GM23338 (cell line): ENCODE data around the gene ZNF837. TPM values are rescaled to one million over a fixed set of nuclear protein-coding genes. Genes with fewer than 3 reads are reported as not detected.

Experiments
- ATAC-seq: fragments of 200-7000 bp; cut with Tn5 transposase; 3 replicates; pipeline ENCODE4 v1.9.1; 2020
- DNase-seq: peaks from one replicate; pipeline ENCODE4 v3.0.0-alpha.2; 2015; ENCODE audit warnings: low spot score
- H2AFZ ChIP-seq: fragments of 200-600 bp; sonication (generic); 2 replicates; pipeline ENCODE4 v1.8.0; 2016; ENCODE audit warnings: antibody characterized with exemption, mild to moderate bottlenecking, moderate library complexity
- H3F3A ChIP-seq: fragments of 200-600 bp; sonication (generic); replicated peaks from 2 replicates; pipeline ENCODE4 v1.8.0; 2017; ENCODE audit warnings: antibody characterized with exemption, mixed run types, low read depth
- H3K27ac ChIP-seq: fragments of 200-600 bp; sonication (generic); 2 replicates; pipeline ENCODE4 v1.6.1; 2016; ENCODE audit warnings: low read depth
- H3K27me3 ChIP-seq: fragments of 200-600 bp; sonication (generic); 2 replicates; pipeline ENCODE4 v1.8.0; 2016; ENCODE audit warnings: mild to moderate bottlenecking, mixed run types, moderate library complexity; ENCODE audit not compliant: insufficient read depth
- H3K36me3 ChIP-seq: fragments of 200-600 bp; sonication (generic); 2 replicates; pipeline ENCODE4 v1.8.0; 2016; ENCODE audit warnings: mild to moderate bottlenecking; ENCODE audit not compliant: insufficient read depth
- H3K4me1 ChIP-seq: fragments of 200-600 bp; sonication (generic); 2 replicates; pipeline ENCODE4 v1.8.0; 2016; ENCODE audit warnings: mild to moderate bottlenecking, moderate library complexity; ENCODE audit not compliant: insufficient read depth
- H3K4me2 ChIP-seq: fragments of 200-600 bp; sonication (generic); 2 replicates; pipeline ENCODE4 v1.7.1; 2017; ENCODE audit warnings: mixed run types
- H3K4me3 ChIP-seq: fragments of 200-600 bp; sonication (generic); 2 replicates; pipeline ENCODE4 v1.6.1; 2016; ENCODE audit warnings: mixed run types
- H3K79me2 ChIP-seq: fragments of 200-600 bp; sonication (generic); replicated peaks from 2 replicates; pipeline ENCODE4 v1.8.0; 2017; ENCODE audit warnings: mild to moderate bottlenecking; ENCODE audit not compliant: insufficient read depth
- H3K9me2 ChIP-seq: fragments of 200-600 bp; sonication (generic); 2 replicates; pipeline ENCODE4 v1.8.0; 2017; ENCODE audit not compliant: insufficient read depth
- H4K20me1 ChIP-seq: fragments of 200-600 bp; sonication (generic); replicated peaks from 2 replicates; pipeline ENCODE4 v1.8.0; 2017; ENCODE audit warnings: mild to moderate bottlenecking; ENCODE audit not compliant: insufficient read depth
- H3K27ac Mint-ChIP-seq: 2 replicates; pipeline ENCODE4 v1.8.0; 2020; ENCODE audit warnings: inconsistent platforms, mild to moderate bottlenecking, moderate library complexity, mixed read lengths
- H3K27me3 Mint-ChIP-seq: 3 replicates; pipeline ENCODE4 v1.8.0; 2022; ENCODE audit warnings: low read depth, mild to moderate bottlenecking, moderate library complexity, mixed read lengths, inconsistent platforms; ENCODE audit not compliant: insufficient read depth, poor library complexity
- H3K36me3 Mint-ChIP-seq: 3 replicates; pipeline ENCODE4 v1.8.0; 2021; ENCODE audit warnings: low read depth, mild to moderate bottlenecking, inconsistent platforms, moderate library complexity, mixed read lengths
- H3K4me1 Mint-ChIP-seq: 3 replicates; pipeline ENCODE4 v1.8.0; 2020; ENCODE audit warnings: mild to moderate bottlenecking, inconsistent platforms, mixed read lengths
- H3K4me3 Mint-ChIP-seq: 3 replicates; pipeline ENCODE4 v1.8.0; 2021; ENCODE audit warnings: moderate library complexity, mild to moderate bottlenecking, inconsistent platforms, mixed read lengths
- H3K9me3 Mint-ChIP-seq: 3 replicates; pipeline ENCODE4 v1.8.0; 2020; ENCODE audit warnings: moderate library complexity, mild to moderate bottlenecking, inconsistent platforms, mixed read lengths
- CREB1 ChIP-seq: fragments of 250-450 bp; sonication (Bioruptor Pico); IDR thresholded peaks from 2 replicates; pipeline ENCODE4 v1.5.0; 2020; ENCODE audit warnings: low read depth, mild to moderate bottlenecking, moderate library complexity
- EZH2 ChIP-seq: fragments of 200-600 bp; sonication (generic); IDR thresholded peaks from one replicate; pipeline ENCODE4 v1.8.0; 2017; ENCODE audit warnings: antibody characterized with exemption, mild to moderate bottlenecking, low read depth; ENCODE audit not compliant: unreplicated experiment
- EZH2phosphoT487 ChIP-seq: fragments of 200-600 bp; sonication (generic); IDR thresholded peaks from one replicate; pipeline ENCODE4 v1.8.1; 2018; ENCODE audit warnings: antibody characterized with exemption; ENCODE audit not compliant: unreplicated experiment
- JUNB ChIP-seq: IDR thresholded peaks from one replicate; pipeline ENCODE4 v1.6.1; 2016; ENCODE audit warnings: antibody characterized with exemption; ENCODE audit not compliant: unreplicated experiment
- NANOG ChIP-seq: IDR thresholded peaks from 2 replicates; pipeline ENCODE4 v1.6.1; 2016; ENCODE audit warnings: antibody characterized with exemption, borderline replicate concordance
- POLR2AphosphoS5 ChIP-seq: IDR thresholded peaks from 2 replicates; pipeline ENCODE4 v1.6.1; 2016; ENCODE audit warnings: antibody characterized with exemption, low read depth
- STAT1 ChIP-seq: IDR thresholded peaks from one replicate; pipeline ENCODE4 v1.6.1; 2016; ENCODE audit warnings: antibody characterized with exemption; ENCODE audit not compliant: unreplicated experiment
- ZNF114 ChIP-seq: fragments of 250-450 bp; sonication (Bioruptor Pico); IDR thresholded peaks from 2 replicates; pipeline ENCODE4 v1.5.0; 2020; ENCODE audit warnings: mild to moderate bottlenecking, moderate library complexity
- ZNF331 ChIP-seq: fragments of 250-450 bp; sonication (Bioruptor Pico); IDR thresholded peaks from 2 replicates; pipeline ENCODE4 v1.5.0; 2020; ENCODE audit warnings: low read depth, mild to moderate bottlenecking, moderate library complexity
- polyA plus RNA-seq: library from polyadenylated mRNA; unstranded; fragments of >200 nt; fragmentation: Nextera tagmentation; extraction: Ambion mirVana; gene quantifications from 2 replicates; pipeline ENCODE4 v1.2.1, GENCODE V29; 2016
- total RNA-seq: library from RNA; depleted of rRNA; stranded (reverse); fragments of >200 nt; shearing (Covaris generic); gene quantifications from 2 replicates; pipeline ENCODE4 v1.2.3, GENCODE V29; 2014
- TF ChIP-seq, protein P1 (sequence below), 2 experiments: fragments of 200-600 bp in 1 of 2; sonication (generic) in 1 of 2; conservative IDR thresholded peaks; 2 replicates each; pipeline versions ENCODE4 v1.5.1 to v1.6.1; 2016 to 2017; ENCODE audit warnings: antibody characterized with exemption in 2 of 2, low read depth in 2 of 2, mild to moderate bottlenecking in 2 of 2, moderate library complexity in 1 of 2
- TF ChIP-seq, protein P2 (sequence below): IDR thresholded peaks from 2 replicates; pipeline ENCODE4 v1.6.1; 2016; ENCODE audit warnings: antibody characterized with exemption
- TF ChIP-seq, protein P3 (sequence below): IDR thresholded peaks from one replicate; pipeline ENCODE4 v1.6.1; 2018; ENCODE audit warnings: antibody characterized with exemption; ENCODE audit not compliant: unreplicated experiment
- TF ChIP-seq, protein P4 (sequence below): fragments of 250-450 bp; sonication (Bioruptor Pico); IDR thresholded peaks from 2 replicates; pipeline ENCODE4 v1.5.0; 2020; ENCODE audit warnings: mild to moderate bottlenecking, moderate library complexity

The ZNF837 gene
- total and polyA plus RNA-seq, 2 experiments from 2014 or later = 3.1 to 11.0 TPM

DNA sequence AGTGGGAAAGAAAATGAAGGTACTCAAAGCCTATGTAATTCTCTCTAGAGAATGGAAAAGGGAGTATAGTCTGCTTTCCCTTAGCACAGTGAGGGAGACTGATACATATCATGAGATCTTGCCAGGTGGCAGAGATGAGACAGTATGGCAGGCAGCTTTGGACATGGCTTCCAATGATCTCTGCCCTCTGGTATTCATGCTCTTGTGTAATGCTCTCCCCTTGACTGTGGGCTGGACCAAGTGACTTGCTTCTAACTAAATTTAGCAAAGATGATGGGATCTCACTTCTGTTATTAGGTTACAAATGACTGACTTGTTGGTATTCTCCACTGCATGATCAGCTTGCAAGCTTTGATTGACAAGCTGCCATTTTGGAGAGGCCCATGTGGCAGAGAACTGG is 48.9 kb upstream of the ZNF837 start:
- H4K20me1 ChIP-seq = no peaks in the 10 kb centered on the region
- no peaks in the 10 kb centered on the region for H3K4me1 ChIP-seq
- H3K4me3 Mint-ChIP-seq = no peak overlapping the region
- H3K36me3 Mint-ChIP-seq = peaks cover 56% of the 10 kb centered on the region
- no peaks in the 10 kb centered on the region for H3K27me3 Mint-ChIP-seq
- no peak overlapping the region for H3K4me3 ChIP-seq
- TF ChIP-seq JUNB (no peak), STAT1 (no peak), EZH2 (no peak), EZH2phosphoT487 (no peak), POLR2AphosphoS5 (no peak), CREB1 (CRISPR knock-in tag) (no peak), ZNF114 (CRISPR knock-in tag) (no peak), NANOG (no peak), ZNF331 (CRISPR knock-in tag) (no peak)
- TF ChIP-seq, protein P1, sequence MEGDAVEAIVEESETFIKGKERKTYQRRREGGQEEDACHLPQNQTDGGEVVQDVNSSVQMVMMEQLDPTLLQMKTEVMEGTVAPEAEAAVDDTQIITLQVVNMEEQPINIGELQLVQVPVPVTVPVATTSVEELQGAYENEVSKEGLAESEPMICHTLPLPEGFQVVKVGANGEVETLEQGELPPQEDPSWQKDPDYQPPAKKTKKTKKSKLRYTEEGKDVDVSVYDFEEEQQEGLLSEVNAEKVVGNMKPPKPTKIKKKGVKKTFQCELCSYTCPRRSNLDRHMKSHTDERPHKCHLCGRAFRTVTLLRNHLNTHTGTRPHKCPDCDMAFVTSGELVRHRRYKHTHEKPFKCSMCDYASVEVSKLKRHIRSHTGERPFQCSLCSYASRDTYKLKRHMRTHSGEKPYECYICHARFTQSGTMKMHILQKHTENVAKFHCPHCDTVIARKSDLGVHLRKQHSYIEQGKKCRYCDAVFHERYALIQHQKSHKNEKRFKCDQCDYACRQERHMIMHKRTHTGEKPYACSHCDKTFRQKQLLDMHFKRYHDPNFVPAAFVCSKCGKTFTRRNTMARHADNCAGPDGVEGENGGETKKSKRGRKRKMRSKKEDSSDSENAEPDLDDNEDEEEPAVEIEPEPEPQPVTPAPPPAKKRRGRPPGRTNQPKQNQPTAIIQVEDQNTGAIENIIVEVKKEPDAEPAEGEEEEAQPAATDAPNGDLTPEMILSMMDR (conservative IDR thresholded peaks at IDR 0.05; ENCODE audit: low read depth in 2 of 2) = no peak
- TF ChIP-seq, protein P2, sequence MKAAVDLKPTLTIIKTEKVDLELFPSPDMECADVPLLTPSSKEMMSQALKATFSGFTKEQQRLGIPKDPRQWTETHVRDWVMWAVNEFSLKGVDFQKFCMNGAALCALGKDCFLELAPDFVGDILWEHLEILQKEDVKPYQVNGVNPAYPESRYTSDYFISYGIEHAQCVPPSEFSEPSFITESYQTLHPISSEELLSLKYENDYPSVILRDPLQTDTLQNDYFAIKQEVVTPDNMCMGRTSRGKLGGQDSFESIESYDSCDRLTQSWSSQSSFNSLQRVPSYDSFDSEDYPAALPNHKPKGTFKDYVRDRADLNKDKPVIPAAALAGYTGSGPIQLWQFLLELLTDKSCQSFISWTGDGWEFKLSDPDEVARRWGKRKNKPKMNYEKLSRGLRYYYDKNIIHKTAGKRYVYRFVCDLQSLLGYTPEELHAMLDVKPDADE = no peak
- TF ChIP-seq, protein P3, sequence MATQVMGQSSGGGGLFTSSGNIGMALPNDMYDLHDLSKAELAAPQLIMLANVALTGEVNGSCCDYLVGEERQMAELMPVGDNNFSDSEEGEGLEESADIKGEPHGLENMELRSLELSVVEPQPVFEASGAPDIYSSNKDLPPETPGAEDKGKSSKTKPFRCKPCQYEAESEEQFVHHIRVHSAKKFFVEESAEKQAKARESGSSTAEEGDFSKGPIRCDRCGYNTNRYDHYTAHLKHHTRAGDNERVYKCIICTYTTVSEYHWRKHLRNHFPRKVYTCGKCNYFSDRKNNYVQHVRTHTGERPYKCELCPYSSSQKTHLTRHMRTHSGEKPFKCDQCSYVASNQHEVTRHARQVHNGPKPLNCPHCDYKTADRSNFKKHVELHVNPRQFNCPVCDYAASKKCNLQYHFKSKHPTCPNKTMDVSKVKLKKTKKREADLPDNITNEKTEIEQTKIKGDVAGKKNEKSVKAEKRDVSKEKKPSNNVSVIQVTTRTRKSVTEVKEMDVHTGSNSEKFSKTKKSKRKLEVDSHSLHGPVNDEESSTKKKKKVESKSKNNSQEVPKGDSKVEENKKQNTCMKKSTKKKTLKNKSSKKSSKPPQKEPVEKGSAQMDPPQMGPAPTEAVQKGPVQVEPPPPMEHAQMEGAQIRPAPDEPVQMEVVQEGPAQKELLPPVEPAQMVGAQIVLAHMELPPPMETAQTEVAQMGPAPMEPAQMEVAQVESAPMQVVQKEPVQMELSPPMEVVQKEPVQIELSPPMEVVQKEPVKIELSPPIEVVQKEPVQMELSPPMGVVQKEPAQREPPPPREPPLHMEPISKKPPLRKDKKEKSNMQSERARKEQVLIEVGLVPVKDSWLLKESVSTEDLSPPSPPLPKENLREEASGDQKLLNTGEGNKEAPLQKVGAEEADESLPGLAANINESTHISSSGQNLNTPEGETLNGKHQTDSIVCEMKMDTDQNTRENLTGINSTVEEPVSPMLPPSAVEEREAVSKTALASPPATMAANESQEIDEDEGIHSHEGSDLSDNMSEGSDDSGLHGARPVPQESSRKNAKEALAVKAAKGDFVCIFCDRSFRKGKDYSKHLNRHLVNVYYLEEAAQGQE = no peak
- TF ChIP-seq, protein P4, sequence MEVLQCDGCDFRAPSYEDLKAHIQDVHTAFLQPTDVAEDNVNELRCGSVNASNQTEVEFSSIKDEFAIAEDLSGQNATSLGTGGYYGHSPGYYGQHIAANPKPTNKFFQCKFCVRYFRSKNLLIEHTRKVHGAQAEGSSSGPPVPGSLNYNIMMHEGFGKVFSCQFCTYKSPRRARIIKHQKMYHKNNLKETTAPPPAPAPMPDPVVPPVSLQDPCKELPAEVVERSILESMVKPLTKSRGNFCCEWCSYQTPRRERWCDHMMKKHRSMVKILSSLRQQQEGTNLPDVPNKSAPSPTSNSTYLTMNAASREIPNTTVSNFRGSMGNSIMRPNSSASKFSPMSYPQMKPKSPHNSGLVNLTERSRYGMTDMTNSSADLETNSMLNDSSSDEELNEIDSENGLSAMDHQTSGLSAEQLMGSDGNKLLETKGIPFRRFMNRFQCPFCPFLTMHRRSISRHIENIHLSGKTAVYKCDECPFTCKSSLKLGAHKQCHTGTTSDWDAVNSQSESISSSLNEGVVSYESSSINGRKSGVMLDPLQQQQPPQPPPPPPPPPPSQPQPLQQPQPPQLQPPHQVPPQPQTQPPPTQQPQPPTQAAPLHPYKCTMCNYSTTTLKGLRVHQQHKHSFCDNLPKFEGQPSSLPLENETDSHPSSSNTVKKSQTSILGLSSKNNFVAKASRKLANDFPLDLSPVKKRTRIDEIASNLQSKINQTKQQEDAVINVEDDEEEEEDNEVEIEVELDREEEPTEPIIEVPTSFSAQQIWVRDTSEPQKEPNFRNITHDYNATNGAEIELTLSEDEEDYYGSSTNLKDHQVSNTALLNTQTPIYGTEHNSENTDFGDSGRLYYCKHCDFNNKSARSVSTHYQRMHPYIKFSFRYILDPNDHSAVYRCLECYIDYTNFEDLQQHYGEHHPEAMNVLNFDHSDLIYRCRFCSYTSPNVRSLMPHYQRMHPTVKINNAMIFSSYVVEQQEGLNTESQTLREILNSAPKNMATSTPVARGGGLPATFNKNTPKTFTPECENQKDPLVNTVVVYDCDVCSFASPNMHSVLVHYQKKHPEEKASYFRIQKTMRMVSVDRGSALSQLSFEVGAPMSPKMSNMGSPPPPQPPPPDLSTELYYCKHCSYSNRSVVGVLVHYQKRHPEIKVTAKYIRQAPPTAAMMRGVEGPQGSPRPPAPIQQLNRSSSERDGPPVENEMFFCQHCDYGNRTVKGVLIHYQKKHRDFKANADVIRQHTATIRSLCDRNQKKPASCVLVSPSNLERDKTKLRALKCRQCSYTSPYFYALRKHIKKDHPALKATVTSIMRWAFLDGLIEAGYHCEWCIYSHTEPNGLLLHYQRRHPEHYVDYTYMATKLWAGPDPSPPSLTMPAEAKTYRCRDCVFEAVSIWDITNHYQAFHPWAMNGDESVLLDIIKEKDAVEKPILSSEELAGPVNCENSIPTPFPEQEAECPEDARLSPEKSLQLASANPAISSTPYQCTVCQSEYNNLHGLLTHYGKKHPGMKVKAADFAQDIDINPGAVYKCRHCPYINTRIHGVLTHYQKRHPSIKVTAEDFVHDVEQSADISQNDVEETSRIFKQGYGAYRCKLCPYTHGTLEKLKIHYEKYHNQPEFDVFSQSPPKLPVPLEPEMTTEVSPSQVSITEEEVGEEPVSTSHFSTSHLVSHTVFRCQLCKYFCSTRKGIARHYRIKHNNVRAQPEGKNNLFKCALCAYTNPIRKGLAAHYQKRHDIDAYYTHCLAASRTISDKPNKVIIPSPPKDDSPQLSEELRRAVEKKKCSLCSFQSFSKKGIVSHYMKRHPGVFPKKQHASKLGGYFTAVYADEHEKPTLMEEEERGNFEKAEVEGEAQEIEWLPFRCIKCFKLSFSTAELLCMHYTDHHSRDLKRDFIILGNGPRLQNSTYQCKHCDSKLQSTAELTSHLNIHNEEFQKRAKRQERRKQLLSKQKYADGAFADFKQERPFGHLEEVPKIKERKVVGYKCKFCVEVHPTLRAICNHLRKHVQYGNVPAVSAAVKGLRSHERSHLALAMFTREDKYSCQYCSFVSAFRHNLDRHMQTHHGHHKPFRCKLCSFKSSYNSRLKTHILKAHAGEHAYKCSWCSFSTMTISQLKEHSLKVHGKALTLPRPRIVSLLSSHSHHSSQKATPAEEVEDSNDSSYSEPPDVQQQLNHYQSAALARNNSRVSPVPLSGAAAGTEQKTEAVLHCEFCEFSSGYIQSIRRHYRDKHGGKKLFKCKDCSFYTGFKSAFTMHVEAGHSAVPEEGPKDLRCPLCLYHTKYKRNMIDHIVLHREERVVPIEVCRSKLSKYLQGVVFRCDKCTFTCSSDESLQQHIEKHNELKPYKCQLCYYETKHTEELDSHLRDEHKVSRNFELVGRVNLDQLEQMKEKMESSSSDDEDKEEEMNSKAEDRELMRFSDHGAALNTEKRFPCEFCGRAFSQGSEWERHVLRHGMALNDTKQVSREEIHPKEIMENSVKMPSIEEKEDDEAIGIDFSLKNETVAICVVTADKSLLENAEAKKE (CRISPR knock-in tag) = no peak
- no peaks in the 10 kb centered on the region for H3K9me2 ChIP-seq
- no peaks in the 10 kb centered on the region for H3K27me3 ChIP-seq
- DNase-seq = no peak
- H3F3A ChIP-seq = peaks cover 16% of the 10 kb centered on the region
- no peaks in the 10 kb centered on the region for H3K79me2 ChIP-seq
- H3K9me3 Mint-ChIP-seq = peaks cover 92% of the 10 kb centered on the region
- no peak for ATAC-seq
- H2AFZ ChIP-seq = no peak overlapping the region
- H3K36me3 ChIP-seq = peaks cover 40% of the 10 kb centered on the region
- H3K4me2 ChIP-seq = no peak overlapping the region
- H3K27ac Mint-ChIP-seq = no peak overlapping the region
- no peaks in the 10 kb centered on the region for H3K4me1 Mint-ChIP-seq
- H3K27ac ChIP-seq = no peak overlapping the region
